NT2/D1 (cell line): ENCODE data around the gene WDR31.

Source experiments
- SUZ12 ChIP-seq: IDR thresholded peaks from 2 replicates; pipeline ENCODE4 v1.6.1; 2011; ENCODE audit not compliant: insufficient read length, insufficient read depth; ENCODE audit errors: extremely low read depth
- ZNF274 ChIP-seq: IDR thresholded peaks from 2 replicates; pipeline ENCODE4 v1.6.1; 2011; ENCODE audit warnings: mild to moderate bottlenecking, low read depth, low read length

GRCh38 chr9:113372059-113372458 is 32.0 kb upstream of the WDR31 start:
- TF ChIP-seq SUZ12, result no peak
- TF ChIP-seq ZNF274, result no peak
